GM18867 (cell line): Measurements from ENCODE around the gene DNAJB7.
"Not testable (repeated sequence)": the region's sequence is repeated elsewhere in the genome, so short reads cannot be mapped to it uniquely, and the experiment has no call there.

Experiments
- ATAC-seq: cut with Tn5 transposase; IDR thresholded peaks from one replicate; pipeline ENCODE4 v1.9.1; 2021; ENCODE audit warnings: mild to moderate bottlenecking, moderate library complexity; ENCODE audit not compliant: unreplicated experiment

Gene DNAJB7

GRCh38 chr22:40845816-40846215 lies 16.1 kb downstream of the DNAJB7 start:
- ATAC-seq: not testable (repeated sequence)

DNA sequence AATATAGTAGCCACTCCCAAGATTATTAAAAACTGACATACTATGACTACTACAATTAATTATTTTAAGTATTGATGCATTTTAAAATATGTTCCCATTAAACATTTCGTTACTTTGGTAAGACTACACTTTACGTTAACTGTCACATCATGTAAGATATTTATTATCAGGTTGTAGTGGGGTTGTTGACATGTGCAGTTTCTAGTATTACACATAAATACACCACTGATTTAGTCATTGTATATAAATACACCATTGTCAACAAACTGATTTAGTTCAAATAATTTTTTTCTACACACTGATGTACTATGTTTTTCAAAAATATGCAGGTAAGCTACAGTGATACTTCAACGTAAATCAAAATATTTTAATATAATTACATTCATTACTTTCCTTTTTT lies 17.0 kb downstream of the DNAJB7 start:
- ATAC-seq: no peak

- ATAC-seq: no peak
Observed at GRCh38 chr22:40838486-40838885, 23.4 kb downstream of the DNAJB7 start.

- no peak for ATAC-seq
Observed at GRCh38 chr22:40834619-40835018, 27.3 kb downstream of the DNAJB7 start.

GRCh38 chr22:40829131-40829530 lies 32.8 kb downstream of the DNAJB7 start:
- ATAC-seq: no peak

GRCh38 chr22:40826984-40827741 lies 34.8 kb downstream of the DNAJB7 start:
- ATAC-seq: no peak

DNA sequence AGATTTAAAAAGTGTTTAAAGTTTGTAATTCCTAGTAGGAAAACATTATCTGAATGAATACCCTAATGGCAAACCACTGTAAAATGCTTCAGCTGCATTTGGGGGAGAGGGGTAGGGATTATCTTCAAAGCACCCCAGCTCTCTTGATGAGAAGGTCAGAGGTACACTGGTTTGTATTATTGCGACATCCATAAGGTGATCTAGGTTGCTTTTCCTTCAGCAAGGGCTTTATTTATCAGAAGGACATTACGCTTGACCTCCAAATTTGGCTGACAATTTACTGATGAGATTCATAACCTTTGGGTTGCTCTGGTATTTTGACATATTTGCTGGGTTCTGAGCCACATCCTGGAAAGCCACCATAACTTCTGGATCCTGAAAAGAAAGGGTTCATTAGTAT lies 35.6 kb downstream of the DNAJB7 start:
- ATAC-seq: not testable (repeated sequence)

DNA sequence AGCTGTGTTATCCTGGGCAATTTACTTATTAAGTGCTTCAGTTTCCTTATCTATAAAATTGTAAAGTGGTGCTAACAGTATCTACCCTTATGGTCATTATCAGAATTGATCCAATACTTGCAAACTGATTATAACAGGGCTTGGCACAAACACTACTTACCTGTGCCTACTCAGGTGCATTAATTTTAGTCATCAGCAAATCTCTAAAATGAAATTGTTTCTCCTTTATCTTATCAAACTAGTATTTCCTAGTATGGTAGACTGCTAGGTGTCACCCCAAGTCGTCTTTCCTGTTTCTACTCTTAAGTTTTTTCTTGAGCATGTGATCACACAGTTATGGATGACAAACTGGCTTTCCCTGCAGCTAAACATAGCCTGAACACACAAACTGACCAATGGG lies 38.5 kb downstream of the DNAJB7 start:
- ATAC-seq: no peak

DNA sequence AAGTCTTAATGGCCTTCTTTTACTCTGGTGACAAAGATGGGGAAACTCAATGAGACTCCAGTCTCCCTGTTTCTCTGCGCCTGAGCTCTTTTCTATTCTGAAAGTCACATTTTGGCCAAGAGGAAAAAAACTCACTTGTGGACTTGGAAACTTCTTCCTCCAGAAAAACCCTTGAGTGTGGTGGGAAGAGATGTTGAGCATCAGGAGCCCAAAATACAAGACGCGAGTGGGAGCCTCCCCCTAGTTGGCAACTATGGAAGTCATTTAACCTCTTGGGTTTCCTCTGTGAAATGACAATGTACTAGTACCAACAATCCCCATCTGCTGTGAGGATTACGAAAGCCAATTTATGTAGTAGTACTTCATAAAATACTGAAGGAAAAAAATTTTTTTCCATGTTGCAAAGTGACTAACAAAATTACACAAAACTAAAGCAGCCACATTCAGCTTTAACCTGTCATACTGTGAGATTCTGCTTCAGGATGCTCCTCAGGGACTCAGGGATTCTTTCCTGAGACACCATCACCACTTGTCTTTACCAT lies 42.2 kb downstream of the DNAJB7 start:
- no peak for ATAC-seq

GRCh38 chr22:40818747-40819598 lies 42.9 kb downstream of the DNAJB7 start, which contains the start of gene SLC25A17:
Gene SLC25A17, minus strand, starts transcription at chr22:40819346. Its CDS starts 98 bp downstream, at chr22:40819248.
- peak; percentile 75 for ATAC-seq

DNA sequence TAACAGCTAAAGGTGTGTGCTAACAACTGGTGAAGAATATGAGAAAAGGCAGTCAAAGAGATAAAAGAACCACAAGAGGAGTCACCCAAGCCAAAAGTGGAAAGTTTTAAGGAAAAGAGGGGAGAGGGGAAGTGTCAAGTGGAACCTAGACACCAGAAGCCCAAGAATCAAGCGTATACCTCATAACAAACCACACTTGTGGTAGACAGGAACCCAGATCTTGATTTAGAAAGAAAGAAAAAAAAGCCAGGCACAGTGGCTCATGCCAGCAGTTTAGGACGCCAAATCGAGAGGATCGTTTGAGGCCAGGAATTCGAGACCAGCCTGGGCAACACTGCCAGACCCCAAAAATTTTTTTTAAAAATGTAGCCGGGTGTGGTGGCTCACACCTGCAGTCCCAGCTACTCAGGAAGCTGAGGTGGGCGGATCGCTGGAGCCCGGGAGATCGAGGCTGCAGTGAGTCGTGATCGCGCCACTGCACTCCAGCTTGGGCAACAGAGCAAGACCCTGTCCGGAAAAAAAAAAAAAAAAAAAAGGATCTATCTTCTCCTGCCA lies 43.6 kb downstream of the DNAJB7 start:
- no peak for ATAC-seq

GRCh38 chr22:40817737-40818136 lies 44.2 kb downstream of the DNAJB7 start:
- ATAC-seq: no peak

GRCh38 chr22:40813912-40814315 lies 48.0 kb downstream of the DNAJB7 start:
- no peak for ATAC-seq
